GM19467 (cell line): ENCODE data around the gene ULK4.
"Not testable (repeated sequence)": the region's sequence is repeated elsewhere in the genome, so short reads cannot be mapped to it uniquely, and the experiment has no call there.

Experiments used
- ATAC-seq: cut with Tn5 transposase; IDR thresholded peaks from one replicate; pipeline ENCODE4 v1.9.1; 2021; ENCODE audit warnings: mild to moderate bottlenecking, moderate library complexity; ENCODE audit not compliant: unreplicated experiment

The ULK4 gene

GRCh38 chr3:41961751-41962679, at the start of gene ULK4:
TSS of gene ULK4 (minus strand) at chr3:41962103. CDS start at chr3:41954759, 7,344 bp downstream.
- ATAC-seq, result peak; percentile 97

- no peak for ATAC-seq
These were observed 48.6 kb upstream of the ULK4 start for GRCh38 chr3:42010530-42010929.

GRCh38 chr3:42009456-42009855, 47.6 kb upstream of the ULK4 start:
- ATAC-seq, result no peak

GRCh38 chr3:42007785-42008184, 45.9 kb upstream of the ULK4 start:
- no peak for ATAC-seq

GRCh38 chr3:42005401-42005800, 43.5 kb upstream of the ULK4 start:
- ATAC-seq, result no peak

- no peak for ATAC-seq
These were observed 40.9 kb upstream of the ULK4 start for GRCh38 chr3:42002790-42003189.

- no peak for ATAC-seq
These were observed 39.9 kb upstream of the ULK4 start for GRCh38 chr3:42001777-42002176.

- ATAC-seq, result no peak
These were observed 38.0 kb upstream of the ULK4 start for GRCh38 chr3:41999909-42000308.

GRCh38 chr3:41997702-41998550, 36.0 kb upstream of the ULK4 start:
- no peak for ATAC-seq

GRCh38 chr3:41991437-41991836, 29.5 kb upstream of the ULK4 start:
- no peak for ATAC-seq

- no peak for ATAC-seq
These were observed 27.6 kb upstream of the ULK4 start for GRCh38 chr3:41989518-41989917.

GRCh38 chr3:41987627-41988026, 25.7 kb upstream of the ULK4 start:
- no peak for ATAC-seq

GRCh38 chr3:41986561-41986960, 24.7 kb upstream of the ULK4 start:
- no peak for ATAC-seq

GRCh38 chr3:41985018-41985417, 23.1 kb upstream of the ULK4 start:
- no peak for ATAC-seq

- not testable (repeated sequence) for ATAC-seq
These were observed 21.2 kb upstream of the ULK4 start for GRCh38 chr3:41983091-41983490.

- not testable (repeated sequence) for ATAC-seq
These were observed 15.5 kb upstream of the ULK4 start for GRCh38 chr3:41977401-41977800.

GRCh38 chr3:41975416-41976103, 13.7 kb upstream of the ULK4 start:
- ATAC-seq, result no peak

- no peak for ATAC-seq
These were observed 12.3 kb upstream of the ULK4 start for GRCh38 chr3:41974223-41974622.

- no peak for ATAC-seq
These were observed 10.9 kb upstream of the ULK4 start for GRCh38 chr3:41972802-41973201.

GRCh38 chr3:41966206-41966605, 4.3 kb upstream of the ULK4 start:
- ATAC-seq, result no peak

- no peak for ATAC-seq
These were observed 1.9 kb upstream of the ULK4 start for GRCh38 chr3:41963823-41964222.
